ENCODE results near the gene BTNL8. TPM values are rescaled to one million over a fixed set of nuclear protein-coding genes. Genes with fewer than 3 reads are reported as not detected.

Gene BTNL8, protein sequence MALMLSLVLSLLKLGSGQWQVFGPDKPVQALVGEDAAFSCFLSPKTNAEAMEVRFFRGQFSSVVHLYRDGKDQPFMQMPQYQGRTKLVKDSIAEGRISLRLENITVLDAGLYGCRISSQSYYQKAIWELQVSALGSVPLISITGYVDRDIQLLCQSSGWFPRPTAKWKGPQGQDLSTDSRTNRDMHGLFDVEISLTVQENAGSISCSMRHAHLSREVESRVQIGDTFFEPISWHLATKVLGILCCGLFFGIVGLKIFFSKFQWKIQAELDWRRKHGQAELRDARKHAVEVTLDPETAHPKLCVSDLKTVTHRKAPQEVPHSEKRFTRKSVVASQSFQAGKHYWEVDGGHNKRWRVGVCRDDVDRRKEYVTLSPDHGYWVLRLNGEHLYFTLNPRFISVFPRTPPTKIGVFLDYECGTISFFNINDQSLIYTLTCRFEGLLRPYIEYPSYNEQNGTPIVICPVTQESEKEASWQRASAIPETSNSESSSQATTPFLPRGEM
- 0.87 and 2.0 TPM in 2 replicates for total RNA-seq (ENCODE audit: low replicate concordance)
- long read RNA-seq, transcript BTNL8-202 (8 exons, 2,071 nt): major isoform, 18 of 28 reads
- long read RNA-seq, partial matches to known transcripts: 1 of 28 reads
- long read RNA-seq, other reads (novel, unspliced or antisense): 5 of 28 reads

DNA sequence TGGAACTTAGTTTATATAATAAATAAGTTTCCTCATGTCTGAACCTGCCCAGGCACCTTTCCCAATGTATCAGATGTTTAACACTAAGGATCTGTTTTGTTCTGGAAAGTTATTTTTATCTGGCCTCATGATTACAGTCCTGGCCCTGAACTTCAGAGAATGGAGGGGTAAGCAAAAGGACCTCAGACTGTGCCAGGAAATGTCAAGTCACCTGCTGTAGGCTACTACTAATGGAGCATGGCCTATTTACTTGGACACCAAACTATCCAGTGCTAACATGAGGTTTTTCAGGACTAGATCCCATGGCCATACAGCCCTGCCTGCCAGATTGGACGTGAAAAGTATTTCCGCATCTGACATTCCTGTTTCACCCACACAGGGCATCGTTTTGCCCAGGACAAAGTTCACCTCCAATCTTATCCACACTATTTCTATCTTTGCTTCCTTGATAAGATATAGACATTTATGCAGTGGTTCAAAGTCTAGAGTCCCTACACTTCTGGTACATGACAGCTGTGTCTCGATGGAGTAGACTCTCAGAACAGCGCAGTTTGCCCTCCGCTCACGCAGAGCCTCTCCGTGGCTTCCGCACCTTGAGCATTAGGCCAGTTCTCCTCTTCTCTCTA is at the start of gene BTNL8:
TSS of gene BTNL8 (plus strand) at position 539 of the 626 bp plus-strand sequence. CDS start 152 bp downstream, outside the sequence.
- TF ChIP-seq, protein P1, sequence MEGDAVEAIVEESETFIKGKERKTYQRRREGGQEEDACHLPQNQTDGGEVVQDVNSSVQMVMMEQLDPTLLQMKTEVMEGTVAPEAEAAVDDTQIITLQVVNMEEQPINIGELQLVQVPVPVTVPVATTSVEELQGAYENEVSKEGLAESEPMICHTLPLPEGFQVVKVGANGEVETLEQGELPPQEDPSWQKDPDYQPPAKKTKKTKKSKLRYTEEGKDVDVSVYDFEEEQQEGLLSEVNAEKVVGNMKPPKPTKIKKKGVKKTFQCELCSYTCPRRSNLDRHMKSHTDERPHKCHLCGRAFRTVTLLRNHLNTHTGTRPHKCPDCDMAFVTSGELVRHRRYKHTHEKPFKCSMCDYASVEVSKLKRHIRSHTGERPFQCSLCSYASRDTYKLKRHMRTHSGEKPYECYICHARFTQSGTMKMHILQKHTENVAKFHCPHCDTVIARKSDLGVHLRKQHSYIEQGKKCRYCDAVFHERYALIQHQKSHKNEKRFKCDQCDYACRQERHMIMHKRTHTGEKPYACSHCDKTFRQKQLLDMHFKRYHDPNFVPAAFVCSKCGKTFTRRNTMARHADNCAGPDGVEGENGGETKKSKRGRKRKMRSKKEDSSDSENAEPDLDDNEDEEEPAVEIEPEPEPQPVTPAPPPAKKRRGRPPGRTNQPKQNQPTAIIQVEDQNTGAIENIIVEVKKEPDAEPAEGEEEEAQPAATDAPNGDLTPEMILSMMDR (conservative IDR thresholded peaks at IDR 0.05): no peak
- no peaks in the 10 kb centered on the region for H3K4me1 Mint-ChIP-seq (ENCODE audit: unreplicated experiment)
- H3K27me3 Mint-ChIP-seq: peaks cover 12% of the 10 kb centered on the region
- DNase-seq (ENCODE audit: extremely low spot score, unreplicated experiment): no peak
- H3K27ac Mint-ChIP-seq: peak within 1 kb of the TSS; percentile 21
- no peaks in the 10 kb centered on the region for H3K36me3 Mint-ChIP-seq
- H3K4me3 Mint-ChIP-seq: peak within 1 kb of the TSS; percentile 22
- H3K9me3 Mint-ChIP-seq: peaks cover 4% of the 10 kb centered on the region

DNA sequence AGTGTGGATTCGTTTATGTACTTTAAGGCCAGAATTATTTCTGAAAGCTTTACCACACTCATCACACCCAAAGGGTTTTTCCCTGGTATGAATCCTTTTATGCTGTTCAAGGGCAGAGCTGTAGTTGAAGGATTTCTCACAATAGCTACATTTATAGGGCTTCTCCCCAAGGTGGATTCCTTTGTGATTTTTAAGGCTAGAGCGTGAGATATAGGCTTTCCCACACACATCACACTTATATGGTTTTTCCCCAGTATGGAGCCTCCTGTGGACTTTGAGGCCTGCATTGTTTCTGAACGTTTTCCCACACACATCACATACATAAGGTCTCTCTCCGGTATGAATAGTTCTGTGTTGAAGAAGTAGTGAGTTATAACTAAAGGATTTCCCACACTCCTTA is 49.1 kb upstream of the BTNL8 start:
- Mint-ChIP-seq H3K9me3 (peaks cover 62% of the 10 kb centered on the region), H3K27ac (no peak overlapping the region), H3K4me3 (no peak overlapping the region), H3K36me3 (peaks cover 92% of the 10 kb centered on the region), H3K27me3 (no peaks in the 10 kb centered on the region), H3K4me1 (ENCODE audit: unreplicated experiment) (no peaks in the 10 kb centered on the region)
- DNase-seq (ENCODE audit: extremely low spot score, unreplicated experiment): no peak
- TF ChIP-seq, protein P1 (conservative IDR thresholded peaks at IDR 0.05): no peak

DNA sequence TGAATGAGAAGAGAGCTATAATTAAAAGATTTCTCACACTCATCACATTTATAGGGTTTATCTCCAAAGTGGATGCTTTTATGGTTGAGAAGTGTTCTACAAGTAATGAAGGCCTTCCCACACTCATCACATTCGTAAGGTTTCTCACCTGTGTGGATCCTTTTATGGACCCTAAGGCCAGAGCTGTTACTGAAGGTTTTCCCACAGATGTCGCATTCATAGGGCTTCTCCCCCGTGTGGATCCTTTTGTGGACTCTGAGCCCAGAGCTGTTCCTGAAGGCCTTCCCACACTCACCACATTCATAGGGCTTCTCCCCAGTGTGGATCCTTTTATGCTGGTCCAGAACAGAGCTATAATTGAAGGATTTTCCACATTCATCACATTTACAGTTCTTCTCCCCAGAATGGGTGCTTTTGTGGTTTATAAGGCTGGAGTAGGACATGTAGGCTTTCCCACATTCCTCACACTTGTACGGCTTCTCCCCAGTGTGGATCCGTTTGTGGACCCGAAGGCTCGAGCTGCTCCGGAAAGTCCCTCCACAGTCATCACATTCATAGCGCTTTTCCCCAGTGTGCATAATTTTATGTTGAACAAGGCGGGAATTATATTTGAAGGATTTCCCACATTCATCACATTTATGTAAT is 48.4 kb upstream of the BTNL8 start:
- Mint-ChIP-seq H3K27ac (no peak overlapping the region), H3K9me3 (peaks cover 62% of the 10 kb centered on the region), H3K36me3 (peaks cover 97% of the 10 kb centered on the region), H3K4me3 (no peak overlapping the region), H3K27me3 (no peaks in the 10 kb centered on the region), H3K4me1 (ENCODE audit: unreplicated experiment) (no peaks in the 10 kb centered on the region)
- TF ChIP-seq, protein P1 (conservative IDR thresholded peaks at IDR 0.05): no peak
- no peak for DNase-seq (ENCODE audit: extremely low spot score, unreplicated experiment)

DNA sequence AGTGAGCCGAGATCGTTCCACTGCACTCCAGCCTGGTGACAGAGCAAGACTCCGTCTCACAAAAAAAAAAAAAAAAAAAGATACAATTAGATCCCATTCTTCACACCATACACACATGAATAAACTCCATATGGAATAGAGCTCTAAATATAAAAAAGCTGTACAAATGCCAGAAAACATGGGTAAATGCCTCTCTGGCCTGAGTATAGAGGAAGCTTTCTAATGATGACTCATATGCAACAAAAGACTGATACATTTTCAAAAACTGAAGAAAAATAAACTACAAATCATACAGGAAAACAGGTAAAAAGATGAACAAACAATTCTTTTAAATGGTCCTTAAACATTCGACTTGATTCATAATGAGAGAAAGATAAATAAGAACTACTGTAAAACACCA is 46.5 kb upstream of the BTNL8 start:
- Mint-ChIP-seq H3K9me3 (peaks cover 51% of the 10 kb centered on the region), H3K4me1 (ENCODE audit: unreplicated experiment) (no peaks in the 10 kb centered on the region), H3K4me3 (no peak overlapping the region), H3K36me3 (peaks cover 93% of the 10 kb centered on the region), H3K27me3 (no peaks in the 10 kb centered on the region), H3K27ac (no peak overlapping the region)
- TF ChIP-seq, protein P1 (conservative IDR thresholded peaks at IDR 0.05): no peak
- no peak for DNase-seq (ENCODE audit: extremely low spot score, unreplicated experiment)

DNA sequence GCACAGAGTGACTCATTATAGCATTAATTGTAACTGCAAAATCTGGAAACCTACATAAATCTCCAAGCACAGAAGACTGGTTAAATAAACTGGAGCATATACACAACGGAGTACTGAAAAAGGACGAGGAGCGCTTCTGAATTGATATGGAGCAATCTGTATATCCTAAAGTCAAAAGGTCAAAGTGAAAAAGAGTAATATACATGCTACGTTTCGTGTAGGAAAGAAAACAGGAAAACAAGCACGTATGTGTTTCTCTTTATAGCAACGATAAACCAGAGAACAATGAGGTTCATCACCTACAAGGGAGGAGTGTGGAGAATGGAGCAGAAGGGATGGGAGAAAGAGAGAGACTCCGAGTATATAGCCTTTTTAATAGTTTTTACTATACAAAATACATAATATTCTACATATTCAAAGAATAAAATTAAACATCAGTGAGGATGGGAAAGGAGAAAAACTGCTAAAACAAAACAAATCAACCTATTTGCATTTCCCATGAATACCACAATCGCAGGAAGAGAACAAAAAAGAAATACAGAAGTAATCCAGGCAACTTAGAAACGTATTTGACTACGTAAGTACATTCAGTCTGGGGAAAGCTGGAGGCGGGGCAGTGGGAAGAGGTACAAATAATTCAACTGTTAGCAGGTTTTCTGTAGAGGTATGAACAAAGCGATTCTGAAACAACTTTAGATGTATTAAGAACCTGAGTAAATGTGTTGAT is 45.7 kb upstream of the BTNL8 start:
- TF ChIP-seq, protein P1 (conservative IDR thresholded peaks at IDR 0.05): no peak
- H3K27me3 Mint-ChIP-seq: no peaks in the 10 kb centered on the region

More for the DNA sequence above, 45.7 kb upstream of the BTNL8 start:
- Mint-ChIP-seq H3K9me3 (peaks cover 43% of the 10 kb centered on the region), H3K4me1 (ENCODE audit: unreplicated experiment) (no peaks in the 10 kb centered on the region), H3K4me3 (no peak overlapping the region), H3K36me3 (peaks cover 85% of the 10 kb centered on the region), H3K27ac (no peak overlapping the region)
- DNase-seq (ENCODE audit: extremely low spot score, unreplicated experiment): no peak
